ENCODE measurements around the gene SSC4D. TPM values are rescaled to one million over a fixed set of nuclear protein-coding genes. Genes with fewer than 3 reads are reported as not detected.
"Not testable (repeated sequence)": the region's sequence is repeated elsewhere in the genome, so short reads cannot be mapped to it uniquely, and the experiment has no call there.

The SSC4D gene
- total RNA-seq, 1 donor from 2014 or later, result 0.79 TPM

- Histone ChIP-seq H3K27me3 (ENCODE audit: control insufficient read depth, insufficient read depth, low read length) (no peaks in the 10 kb centered on the region), H3K36me3 (ENCODE audit: control insufficient read depth, insufficient read depth, low read length) (no peaks in the 10 kb centered on the region), H3K4me3 (ENCODE audit: low read depth, low read length) (no peak overlapping the region)
- DNase-seq (ENCODE audit: low read depth), result no peak
- no peak for FAIRE-seq
- no peak for TF ChIP-seq CTCF (IDR thresholded peaks at IDR 0.05; ENCODE audit: insufficient read depth, low read length, severe bottlenecking)
Observed at GRCh38 chr7:76412249-76412648, 2.8 kb upstream of the SSC4D start.

- Histone ChIP-seq H3K4me3 (ENCODE audit: low read depth, low read length) (no peak overlapping the region), H3K27me3 (ENCODE audit: control insufficient read depth, insufficient read depth, low read length) (no peaks in the 10 kb centered on the region), H3K36me3 (ENCODE audit: control insufficient read depth, insufficient read depth, low read length) (no peaks in the 10 kb centered on the region)
- FAIRE-seq (no peak), DNase-seq (ENCODE audit: low read depth) (no peak)
- TF ChIP-seq CTCF (IDR thresholded peaks at IDR 0.05; ENCODE audit: insufficient read depth, low read length, severe bottlenecking), result no peak
Observed at GRCh38 chr7:76411626-76412025, 2.1 kb upstream of the SSC4D start.

DNA sequence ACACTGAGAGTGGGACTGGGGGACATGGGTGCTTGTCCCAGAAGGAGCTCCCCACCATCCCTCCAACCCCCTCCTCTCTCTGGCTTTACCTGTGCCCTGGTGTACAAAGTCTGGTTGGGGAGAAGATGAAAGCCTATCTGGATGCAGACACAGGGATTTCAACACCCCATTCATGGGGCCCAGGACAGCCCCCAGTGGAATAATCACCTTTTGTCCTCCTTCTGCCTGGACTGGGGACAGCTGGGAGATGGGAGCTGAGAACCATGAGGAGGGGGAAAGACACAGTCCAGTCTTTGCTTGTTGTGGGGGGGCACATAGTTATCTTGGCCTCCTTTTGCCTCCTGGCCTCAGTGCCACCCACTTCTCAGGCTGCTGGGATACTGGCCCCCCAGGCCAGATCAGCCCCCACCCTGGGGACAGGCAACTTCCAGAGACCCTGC is 1.4 kb downstream of the SSC4D start:
- no peak for DNase-seq (ENCODE audit: low read depth)
- no peak for FAIRE-seq

DNA sequence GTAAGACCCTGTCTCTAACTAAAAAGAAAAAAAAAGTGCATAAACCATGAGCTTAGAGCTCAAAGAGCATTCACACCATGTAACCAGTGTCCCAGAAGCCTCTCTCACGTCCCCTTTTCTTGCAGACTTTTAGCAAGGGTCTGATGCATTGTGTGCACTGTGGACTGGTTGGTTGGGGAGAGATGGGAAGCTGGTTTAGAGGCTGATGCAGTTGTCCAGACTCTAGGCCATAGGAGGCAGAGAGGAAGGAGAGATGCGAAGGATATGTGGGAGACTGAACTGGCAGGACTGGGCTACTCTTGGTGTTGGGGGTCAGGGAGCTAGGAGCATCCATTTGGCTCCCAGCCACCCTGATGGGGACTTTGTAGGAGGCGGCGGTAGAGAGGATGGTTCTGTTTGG is 1.8 kb downstream of the SSC4D start:
- TF ChIP-seq CTCF (IDR thresholded peaks at IDR 0.05; ENCODE audit: insufficient read depth, low read length, severe bottlenecking), result no peak
- no peaks in the 10 kb centered on the region for H3K27me3 ChIP-seq (ENCODE audit: control insufficient read depth, insufficient read depth, low read length)
- H3K36me3 ChIP-seq (ENCODE audit: control insufficient read depth, insufficient read depth, low read length), result no peaks in the 10 kb centered on the region
- no peak for FAIRE-seq
- H3K4me3 ChIP-seq (ENCODE audit: low read depth, low read length), result no peak overlapping the region
- no peak for DNase-seq (ENCODE audit: low read depth)

More for the DNA sequence above, 1.4 kb downstream of the SSC4D start:
- no peak overlapping the region for H3K4me3 ChIP-seq (ENCODE audit: low read depth, low read length)
- TF ChIP-seq CTCF (IDR thresholded peaks at IDR 0.05; ENCODE audit: insufficient read depth, low read length, severe bottlenecking), result no peak
- H3K36me3 ChIP-seq (ENCODE audit: control insufficient read depth, insufficient read depth, low read length), result no peaks in the 10 kb centered on the region
- H3K27me3 ChIP-seq (ENCODE audit: control insufficient read depth, insufficient read depth, low read length), result no peaks in the 10 kb centered on the region

- no peak for TF ChIP-seq CTCF (IDR thresholded peaks at IDR 0.05; ENCODE audit: insufficient read depth, low read length, severe bottlenecking)
- peaks cover 2% of the 10 kb centered on the region for H3K36me3 ChIP-seq (ENCODE audit: control insufficient read depth, insufficient read depth, low read length)
- no peaks in the 10 kb centered on the region for H3K27me3 ChIP-seq (ENCODE audit: control insufficient read depth, insufficient read depth, low read length)
- no peak for FAIRE-seq
- H3K4me3 ChIP-seq (ENCODE audit: low read depth, low read length), result no peak overlapping the region
- no peak for DNase-seq (ENCODE audit: low read depth)
Observed at GRCh38 chr7:76405738-76406137, 3.8 kb downstream of the SSC4D start.

DNA sequence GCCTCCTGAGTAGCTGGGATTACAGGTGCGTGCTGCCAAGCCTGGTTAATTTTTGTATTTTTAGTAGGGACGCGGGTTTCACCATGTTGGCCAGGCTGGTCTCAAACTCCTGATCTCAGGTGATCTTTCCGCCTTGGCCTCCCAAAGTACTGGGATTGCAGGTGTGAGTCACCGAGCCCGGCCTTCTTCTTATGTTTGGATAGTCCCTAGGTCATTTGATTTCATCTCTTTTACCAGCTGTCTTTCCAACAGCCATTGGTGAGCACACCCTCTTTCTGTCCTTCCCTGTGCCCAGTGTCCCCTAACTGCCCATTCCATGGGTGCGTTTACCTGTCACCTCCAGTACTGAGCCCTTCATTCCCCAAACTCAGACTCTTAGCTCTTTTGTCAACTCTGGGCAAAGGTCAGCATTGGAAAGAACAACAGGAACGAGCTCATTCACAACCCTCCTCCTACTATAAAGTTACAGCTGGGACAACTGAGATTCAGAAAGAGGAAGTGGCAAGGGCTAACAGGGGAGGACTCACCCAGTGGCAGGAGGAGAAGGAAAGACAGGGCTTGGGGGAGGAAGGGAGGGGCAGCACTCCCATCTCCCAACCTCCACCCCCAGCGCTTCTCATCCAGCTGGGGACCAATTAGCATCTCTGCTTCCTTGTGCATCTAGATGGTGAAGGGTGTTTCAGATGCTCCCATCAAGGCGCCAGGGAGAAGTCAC is 5.6 kb downstream of the SSC4D start:
- no peak for TF ChIP-seq CTCF (IDR thresholded peaks at IDR 0.05; ENCODE audit: insufficient read depth, low read length, severe bottlenecking)
- Histone ChIP-seq H3K36me3 (ENCODE audit: control insufficient read depth, insufficient read depth, low read length) (peaks cover 3% of the 10 kb centered on the region), H3K27me3 (ENCODE audit: control insufficient read depth, insufficient read depth, low read length) (no peaks in the 10 kb centered on the region), H3K4me3 (ENCODE audit: low read depth, low read length) (no peak overlapping the region)
- FAIRE-seq (no peak), DNase-seq (ENCODE audit: low read depth) (no peak)

DNA sequence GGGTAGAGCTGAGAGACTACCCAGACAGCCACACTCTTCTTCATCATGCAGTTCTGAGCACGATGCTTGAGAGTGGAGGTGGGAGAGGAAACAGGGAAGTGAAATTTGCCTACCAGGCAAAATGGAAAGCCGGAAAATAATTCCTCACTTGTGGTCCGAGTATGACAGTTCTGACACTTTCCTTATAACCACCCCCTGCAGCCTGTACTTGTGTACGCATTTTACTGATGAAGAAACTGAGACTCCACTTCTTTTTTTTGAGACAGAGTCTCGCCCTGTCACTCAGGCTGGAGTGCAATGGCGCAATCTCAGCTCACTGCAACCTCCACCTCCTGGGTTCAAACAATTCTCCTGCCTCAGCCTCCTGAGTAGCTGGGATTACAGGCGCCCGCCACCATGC is 6.4 kb downstream of the SSC4D start:
- not testable (repeated sequence) for H3K4me3 ChIP-seq (ENCODE audit: low read depth, low read length); DNase-seq (ENCODE audit: low read depth); H3K27me3 ChIP-seq (ENCODE audit: control insufficient read depth, insufficient read depth, low read length); H3K36me3 ChIP-seq (ENCODE audit: control insufficient read depth, insufficient read depth, low read length); FAIRE-seq
